ENCODE data around the gene DR1. TPM values are rescaled to one million over a fixed set of nuclear protein-coding genes. Genes with fewer than 3 reads are reported as not detected.

DR1 gene
- total RNA-seq, 1 donor from 2014 or later, result 64.8 TPM

GRCh38 chr1:93306920-93307319 lies 38.8 kb upstream of the DR1 start:
- no peak for TF ChIP-seq CTCF (IDR thresholded peaks at IDR 0.05; ENCODE audit: insufficient read depth, low read length, severe bottlenecking)
- no peak overlapping the region for H3K4me3 ChIP-seq (ENCODE audit: low read depth, low read length)
- no peak for FAIRE-seq

GRCh38 chr1:93313026-93313425 lies 32.7 kb upstream of the DR1 start:
- Histone ChIP-seq H3K36me3 (ENCODE audit: control insufficient read depth, insufficient read depth, low read length) (no peaks in the 10 kb centered on the region), H3K27me3 (ENCODE audit: control insufficient read depth, insufficient read depth, low read length) (no peaks in the 10 kb centered on the region), H3K4me3 (ENCODE audit: low read depth, low read length) (no peak overlapping the region)
- DNase-seq (ENCODE audit: low read depth), result no peak
- no peak for FAIRE-seq
- TF ChIP-seq CTCF (IDR thresholded peaks at IDR 0.05; ENCODE audit: insufficient read depth, low read length, severe bottlenecking), result no peak

More at GRCh38 chr1:93306920-93307319, 38.8 kb upstream of the DR1 start:
- DNase-seq (ENCODE audit: low read depth), result no peak
- Histone ChIP-seq H3K36me3 (ENCODE audit: control insufficient read depth, insufficient read depth, low read length) (no peaks in the 10 kb centered on the region), H3K27me3 (ENCODE audit: control insufficient read depth, insufficient read depth, low read length) (no peaks in the 10 kb centered on the region)

- no peaks in the 10 kb centered on the region for H3K27me3 ChIP-seq (ENCODE audit: control insufficient read depth, insufficient read depth, low read length)
- DNase-seq (ENCODE audit: low read depth), result no peak
- H3K4me3 ChIP-seq (ENCODE audit: low read depth, low read length), result no peak overlapping the region
- no peak for TF ChIP-seq CTCF (IDR thresholded peaks at IDR 0.05; ENCODE audit: insufficient read depth, low read length, severe bottlenecking)
- no peak for FAIRE-seq
- peaks cover 2% of the 10 kb centered on the region for H3K36me3 ChIP-seq (ENCODE audit: control insufficient read depth, insufficient read depth, low read length)
Measured at GRCh38 chr1:93317207-93317606, 28.5 kb upstream of the DR1 start.

GRCh38 chr1:93317943-93318342 lies 27.8 kb upstream of the DR1 start:
- H3K27me3 ChIP-seq (ENCODE audit: control insufficient read depth, insufficient read depth, low read length), result no peaks in the 10 kb centered on the region
- DNase-seq (ENCODE audit: low read depth) (no peak), FAIRE-seq (no peak)
- H3K4me3 ChIP-seq (ENCODE audit: low read depth, low read length), result no peak overlapping the region
- peaks cover 2% of the 10 kb centered on the region for H3K36me3 ChIP-seq (ENCODE audit: control insufficient read depth, insufficient read depth, low read length)
- TF ChIP-seq CTCF (IDR thresholded peaks at IDR 0.05; ENCODE audit: insufficient read depth, low read length, severe bottlenecking), result no peak

- Histone ChIP-seq H3K4me3 (ENCODE audit: low read depth, low read length) (no peak overlapping the region), H3K27me3 (ENCODE audit: control insufficient read depth, insufficient read depth, low read length) (no peaks in the 10 kb centered on the region), H3K36me3 (ENCODE audit: control insufficient read depth, insufficient read depth, low read length) (peaks cover 2% of the 10 kb centered on the region)
- no peak for DNase-seq (ENCODE audit: low read depth)
- FAIRE-seq, result no peak
- TF ChIP-seq CTCF (IDR thresholded peaks at IDR 0.05; ENCODE audit: insufficient read depth, low read length, severe bottlenecking), result no peak
Measured at GRCh38 chr1:93321720-93322119, 24.0 kb upstream of the DR1 start.

- Histone ChIP-seq H3K4me3 (ENCODE audit: low read depth, low read length) (no peak overlapping the region), H3K36me3 (ENCODE audit: control insufficient read depth, insufficient read depth, low read length) (peaks cover 2% of the 10 kb centered on the region), H3K27me3 (ENCODE audit: control insufficient read depth, insufficient read depth, low read length) (no peaks in the 10 kb centered on the region)
- TF ChIP-seq CTCF (IDR thresholded peaks at IDR 0.05; ENCODE audit: insufficient read depth, low read length, severe bottlenecking), result no peak
- FAIRE-seq, result peak; percentile 94
- peak; percentile 95 for DNase-seq (ENCODE audit: low read depth)
Measured at GRCh38 chr1:93322349-93322748, 23.4 kb upstream of the DR1 start.

Data from bronchial epithelial cell (primary cell).